Adipose tissue (tissue), 3 donors: ENCODE measurements around the gene OR2J1. TPM values are rescaled to one million over a fixed set of nuclear protein-coding genes. Genes with fewer than 3 reads are reported as not detected.
"Not testable (repeated sequence)": the region's sequence is repeated elsewhere in the genome, so short reads cannot be mapped to it uniquely, and the experiment has no call there.

Experiments
- H3K27ac ChIP-seq: one replicate; pipeline ENCODE4 v1.5.1; 2013; ENCODE audit warnings: low read depth, low read length
- WGBS, 3 donors: extraction: QIAGEN DNeasy Blood & Tissue Kit; methylation state at CpG; one replicate each; pipeline ENCODE4 v1.1.7; 2013; 5-methylcytosine and 5-hydroxymethylcytosine counted together
- polyA plus RNA-seq, 3 donors: library from polyadenylated mRNA; stranded (reverse); fragments of 200-250 nt; gene quantifications; one replicate each; pipeline ENCODE4 v1.2.3, GENCODE V29; 2013
- donor health status: healthy with polysubstance abuse.
- donor health status: Bipolar disorder and iron deficiency.
- donor health status: healthy.

Gene OR2J1
- polyA plus RNA-seq, 3 donors: not detected

DNA sequence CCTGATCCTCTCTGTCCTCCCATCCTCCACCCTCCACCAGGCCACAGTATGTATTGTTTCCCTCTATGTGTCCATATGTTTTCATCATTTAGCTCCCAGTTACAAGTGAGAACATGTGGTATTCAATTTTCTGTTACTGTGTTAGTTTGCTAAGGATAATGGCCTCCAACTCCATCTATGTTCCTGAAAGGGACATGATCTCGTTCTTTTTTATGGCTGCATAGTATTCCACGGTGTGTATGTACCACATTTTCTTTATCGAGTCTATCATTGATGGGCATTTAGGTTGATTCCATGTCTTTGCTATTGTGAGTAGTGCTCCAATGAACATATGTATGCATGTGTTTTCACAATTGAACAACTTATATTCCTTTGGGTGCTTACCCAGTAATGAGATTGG lies 50.2 kb downstream of the OR2J1 start:
- H3K27ac ChIP-seq: not testable (repeated sequence)
- 66 to 84% (median 79%) methylated on average over 3 of the region's 3 CpGs for WGBS, 3 donors

Other genes starting within 250 kb of the OR2J1 start
- 10 to 100 TPM; 25.9 to 33.3 (median 26.2) TPM for gene TRIM27, start 175.5 kb upstream of the OR2J1 start, polyA plus RNA-seq
- gene ZNF311, start 94.2 kb upstream of the OR2J1 start, polyA plus RNA-seq: 1 to 10 TPM in 1 of 3 donors, under 1 TPM in 2; 0.29 to 1.0 (median 0.61) TPM
- not detected for gene OR2W1, start 54.3 kb upstream of the OR2J1 start, polyA plus RNA-seq
- not detected for gene OR2B3, start 12.2 kb upstream of the OR2J1 start, polyA plus RNA-seq
- gene OR2J3, start 8.6 kb downstream of the OR2J1 start, polyA plus RNA-seq: not detected
- gene OR2J2, start 71.4 kb downstream of the OR2J1 start, polyA plus RNA-seq: not detected
- not detected for gene OR14J1, start 202.2 kb downstream of the OR2J1 start, polyA plus RNA-seq